Measurements from ENCODE around the gene OPRL1. TPM values are rescaled to one million over a fixed set of nuclear protein-coding genes. Genes with fewer than 3 reads are reported as not detected.

The OPRL1 gene
- polyA plus RNA-seq, 1 of the 3 experiments (the other 2 are of a cell fraction): 1.8 TPM

DNA sequence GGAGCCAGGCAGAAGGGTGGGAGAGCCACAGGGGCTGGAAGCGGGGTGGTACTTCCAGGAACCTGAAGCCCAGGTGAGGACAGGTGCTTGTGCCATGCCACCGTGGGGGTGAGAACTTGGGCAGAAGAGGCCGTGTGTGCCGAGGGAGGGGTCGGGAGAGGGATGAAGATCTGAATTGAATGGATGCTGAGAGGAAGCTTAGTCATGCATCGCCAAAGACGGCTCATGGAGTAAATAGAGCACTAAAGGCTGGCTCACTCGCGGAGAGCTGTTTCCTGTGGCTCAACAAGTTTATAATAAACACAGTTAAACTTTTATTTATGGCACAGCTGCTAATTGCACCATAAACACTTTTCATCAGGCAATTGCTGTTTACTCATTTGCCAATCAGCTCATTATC, 62.7 kb downstream of the OPRL1 start:
- no peaks in the 10 kb centered on the region for H4K20me1 ChIP-seq (ENCODE audit: insufficient read depth)
- DNase-seq: peak; percentile 8
- POLR2A ChIA-PET: interaction anchor here (0.6 to 1.4 kb wide), 2 partner anchors 22 to 146 kb away, joined by 3 read pairs; partner anchors contain the start of gene MYT1
- WGBS (ENCODE audit: low lambda C conversion rate): 51% methylated on average over 9 of the region's 9 CpGs
- CTCF ChIA-PET: interaction anchor here (1.5 kb wide), 1 partner anchor 41 kb away, joined by 3 read pairs; no protein-coding TSS in a partner anchor
- H3K79me2 ChIP-seq (ENCODE audit: insufficient read depth): no peaks in the 10 kb centered on the region
- H2AFZ ChIP-seq (ENCODE audit: low read depth): no peak overlapping the region
- H3K27me3 ChIP-seq (ENCODE audit: insufficient read depth): no peaks in the 10 kb centered on the region
- no peak overlapping the region for H3K9ac ChIP-seq
- no peaks in the 10 kb centered on the region for H3K9me3 ChIP-seq
- no peak overlapping the region for H3K4me3 ChIP-seq (ENCODE audit: low read depth in 2 of 2, low read length in 1 of 2)
- H3K4me2 ChIP-seq: no peak overlapping the region
- no peaks in the 10 kb centered on the region for H3K9me2 ChIP-seq
- no peaks in the 10 kb centered on the region for H3F3A ChIP-seq (replicated peaks; ENCODE audit: insufficient read depth)
- peaks cover 0 to 20% of the 10 kb centered on the region in 2 experiments; a peak in 1 of 4 replicates for H3K4me1 ChIP-seq (ENCODE audit: control insufficient read depth in 1 of 2, insufficient read depth in 2 of 2, low read depth in 1 of 2, low read length in 1 of 2)
- no peaks in the 10 kb centered on the region for H3K36me3 ChIP-seq (replicated peaks in 1 of 2; ENCODE audit: control insufficient read depth in 1 of 2, insufficient read depth in 2 of 2, low read length in 1 of 2)
- TF ChIP-seq, protein P1, sequence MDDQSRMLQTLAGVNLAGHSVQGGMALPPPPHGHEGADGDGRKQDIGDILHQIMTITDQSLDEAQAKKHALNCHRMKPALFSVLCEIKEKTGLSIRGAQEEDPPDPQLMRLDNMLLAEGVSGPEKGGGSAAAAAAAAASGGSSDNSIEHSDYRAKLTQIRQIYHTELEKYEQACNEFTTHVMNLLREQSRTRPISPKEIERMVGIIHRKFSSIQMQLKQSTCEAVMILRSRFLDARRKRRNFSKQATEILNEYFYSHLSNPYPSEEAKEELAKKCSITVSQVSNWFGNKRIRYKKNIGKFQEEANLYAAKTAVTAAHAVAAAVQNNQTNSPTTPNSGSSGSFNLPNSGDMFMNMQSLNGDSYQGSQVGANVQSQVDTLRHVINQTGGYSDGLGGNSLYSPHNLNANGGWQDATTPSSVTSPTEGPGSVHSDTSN (IDR thresholded peaks at IDR 0.05): no peak
- TF ChIP-seq RCOR1 (IDR thresholded peaks at IDR 0.05; ENCODE audit: low read length) (no peak), SIN3A (IDR thresholded peaks at IDR 0.05; ENCODE audit: borderline replicate concordance, low read depth, low read length) (no peak), JUND (IDR thresholded peaks at IDR 0.05) (no peak), NRF1 (IDR thresholded peaks at IDR 0.05; ENCODE audit: low read depth, low read length) (no peak), ELF1 (IDR thresholded peaks at IDR 0.05) (no peak), YY1 (IDR thresholded peaks at IDR 0.05; ENCODE audit: low read depth) (no peak)
- no peak overlapping the region for H3K27ac ChIP-seq (ENCODE audit: low read depth in 2 of 2, low read length in 1 of 2)

DNA sequence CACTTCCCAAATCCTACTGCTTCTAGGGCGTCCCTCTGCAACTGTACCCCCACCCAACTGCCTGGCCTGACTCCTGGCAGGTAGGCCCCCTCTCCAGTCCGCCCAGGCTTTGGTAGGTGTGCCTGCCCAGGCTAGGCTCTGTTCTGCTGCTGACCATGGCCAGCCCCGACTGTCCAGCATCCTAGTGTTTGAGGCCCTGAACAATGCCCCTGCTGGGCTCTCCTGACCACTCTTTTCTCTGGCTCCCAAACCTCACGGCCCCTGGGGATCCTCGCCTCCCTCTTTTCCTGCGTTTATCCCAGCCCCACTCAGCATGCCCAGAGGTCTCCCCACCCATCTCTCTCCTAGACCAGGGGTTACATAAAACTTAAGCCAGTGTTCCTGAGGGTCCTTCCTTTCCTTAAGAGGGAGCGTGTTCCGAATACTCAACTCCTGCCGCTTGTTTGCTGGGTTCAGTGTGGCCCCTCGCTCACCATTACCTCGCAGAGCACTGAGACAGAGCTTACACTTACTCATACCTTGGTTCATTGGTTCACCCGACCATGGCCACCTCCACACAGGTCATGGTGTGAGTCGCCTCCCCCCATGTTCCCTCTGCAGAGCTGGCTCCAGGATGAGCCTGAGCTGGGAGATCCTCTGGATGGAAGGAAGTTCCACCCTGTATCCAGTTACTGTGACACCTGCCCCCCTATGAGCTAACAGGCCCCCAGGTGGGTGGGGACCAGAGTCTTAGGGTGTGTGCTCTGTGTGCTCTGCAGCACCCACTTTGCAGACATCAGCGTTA, 63.3 kb downstream of the OPRL1 start:
- no peaks in the 10 kb centered on the region for H3K36me3 ChIP-seq (replicated peaks in 1 of 2; ENCODE audit: control insufficient read depth in 1 of 2, insufficient read depth in 2 of 2, low read length in 1 of 2)
- no peak overlapping the region for H3K4me3 ChIP-seq (ENCODE audit: low read depth in 2 of 2, low read length in 1 of 2)
- no peaks in the 10 kb centered on the region for H3F3A ChIP-seq (replicated peaks; ENCODE audit: insufficient read depth)
- no peaks in the 10 kb centered on the region for H3K79me2 ChIP-seq (ENCODE audit: insufficient read depth)
- CTCF ChIA-PET: interaction anchor here (1.5 kb wide), 1 partner anchor 42 kb away, joined by 3 read pairs; no protein-coding TSS in a partner anchor
- peak; percentile 10 for DNase-seq
- H3K9ac ChIP-seq: no peak overlapping the region
- no peak overlapping the region for H3K4me2 ChIP-seq
- WGBS (ENCODE audit: low lambda C conversion rate): 55% methylated on average over 14 of the region's 14 CpGs
- H3K27me3 ChIP-seq (ENCODE audit: insufficient read depth): no peaks in the 10 kb centered on the region
- no peak overlapping the region for H2AFZ ChIP-seq (ENCODE audit: low read depth)
- H3K9me3 ChIP-seq: no peaks in the 10 kb centered on the region
- no peak overlapping the region for H3K27ac ChIP-seq (ENCODE audit: low read depth in 2 of 2, low read length in 1 of 2)
- H3K4me1 ChIP-seq (ENCODE audit: control insufficient read depth in 1 of 2, insufficient read depth in 2 of 2, low read depth in 1 of 2, low read length in 1 of 2): peaks cover 0 to 22% of the 10 kb centered on the region in 2 experiments; a peak in 1 of 4 replicates
- H3K9me2 ChIP-seq: no peaks in the 10 kb centered on the region
- no peaks in the 10 kb centered on the region for H4K20me1 ChIP-seq (ENCODE audit: insufficient read depth)
- POLR2A ChIA-PET: interaction anchor here (0.6 to 1.4 kb wide), 2 partner anchors 21 to 146 kb away, joined by 3 read pairs; partner anchors contain the start of gene MYT1
- TF ChIP-seq, protein P2, sequence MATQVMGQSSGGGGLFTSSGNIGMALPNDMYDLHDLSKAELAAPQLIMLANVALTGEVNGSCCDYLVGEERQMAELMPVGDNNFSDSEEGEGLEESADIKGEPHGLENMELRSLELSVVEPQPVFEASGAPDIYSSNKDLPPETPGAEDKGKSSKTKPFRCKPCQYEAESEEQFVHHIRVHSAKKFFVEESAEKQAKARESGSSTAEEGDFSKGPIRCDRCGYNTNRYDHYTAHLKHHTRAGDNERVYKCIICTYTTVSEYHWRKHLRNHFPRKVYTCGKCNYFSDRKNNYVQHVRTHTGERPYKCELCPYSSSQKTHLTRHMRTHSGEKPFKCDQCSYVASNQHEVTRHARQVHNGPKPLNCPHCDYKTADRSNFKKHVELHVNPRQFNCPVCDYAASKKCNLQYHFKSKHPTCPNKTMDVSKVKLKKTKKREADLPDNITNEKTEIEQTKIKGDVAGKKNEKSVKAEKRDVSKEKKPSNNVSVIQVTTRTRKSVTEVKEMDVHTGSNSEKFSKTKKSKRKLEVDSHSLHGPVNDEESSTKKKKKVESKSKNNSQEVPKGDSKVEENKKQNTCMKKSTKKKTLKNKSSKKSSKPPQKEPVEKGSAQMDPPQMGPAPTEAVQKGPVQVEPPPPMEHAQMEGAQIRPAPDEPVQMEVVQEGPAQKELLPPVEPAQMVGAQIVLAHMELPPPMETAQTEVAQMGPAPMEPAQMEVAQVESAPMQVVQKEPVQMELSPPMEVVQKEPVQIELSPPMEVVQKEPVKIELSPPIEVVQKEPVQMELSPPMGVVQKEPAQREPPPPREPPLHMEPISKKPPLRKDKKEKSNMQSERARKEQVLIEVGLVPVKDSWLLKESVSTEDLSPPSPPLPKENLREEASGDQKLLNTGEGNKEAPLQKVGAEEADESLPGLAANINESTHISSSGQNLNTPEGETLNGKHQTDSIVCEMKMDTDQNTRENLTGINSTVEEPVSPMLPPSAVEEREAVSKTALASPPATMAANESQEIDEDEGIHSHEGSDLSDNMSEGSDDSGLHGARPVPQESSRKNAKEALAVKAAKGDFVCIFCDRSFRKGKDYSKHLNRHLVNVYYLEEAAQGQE (IDR thresholded peaks at IDR 0.05; ENCODE audit: low read depth, low read length): no peak
- TF ChIP-seq, protein P3, sequence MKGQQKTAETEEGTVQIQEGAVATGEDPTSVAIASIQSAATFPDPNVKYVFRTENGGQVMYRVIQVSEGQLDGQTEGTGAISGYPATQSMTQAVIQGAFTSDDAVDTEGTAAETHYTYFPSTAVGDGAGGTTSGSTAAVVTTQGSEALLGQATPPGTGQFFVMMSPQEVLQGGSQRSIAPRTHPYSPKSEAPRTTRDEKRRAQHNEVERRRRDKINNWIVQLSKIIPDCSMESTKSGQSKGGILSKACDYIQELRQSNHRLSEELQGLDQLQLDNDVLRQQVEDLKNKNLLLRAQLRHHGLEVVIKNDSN (IDR thresholded peaks at IDR 0.05; ENCODE audit: borderline replicate concordance, low read depth): no peak
- TF ChIP-seq GABPA (IDR thresholded peaks at IDR 0.05; ENCODE audit: low read depth): no peak
- TF ChIP-seq JUND (IDR thresholded peaks at IDR 0.05): no peak
- TF ChIP-seq, protein P4, sequence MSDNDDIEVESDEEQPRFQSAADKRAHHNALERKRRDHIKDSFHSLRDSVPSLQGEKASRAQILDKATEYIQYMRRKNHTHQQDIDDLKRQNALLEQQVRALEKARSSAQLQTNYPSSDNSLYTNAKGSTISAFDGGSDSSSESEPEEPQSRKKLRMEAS (IDR thresholded peaks at IDR 0.05; ENCODE audit: low read depth): no peak
- TF ChIP-seq, protein P1 (IDR thresholded peaks at IDR 0.05): no peak
- no peak for TF ChIP-seq TEAD4 (IDR thresholded peaks at IDR 0.05; ENCODE audit: borderline replicate concordance, insufficient read depth)
- TF ChIP-seq, protein P5, sequence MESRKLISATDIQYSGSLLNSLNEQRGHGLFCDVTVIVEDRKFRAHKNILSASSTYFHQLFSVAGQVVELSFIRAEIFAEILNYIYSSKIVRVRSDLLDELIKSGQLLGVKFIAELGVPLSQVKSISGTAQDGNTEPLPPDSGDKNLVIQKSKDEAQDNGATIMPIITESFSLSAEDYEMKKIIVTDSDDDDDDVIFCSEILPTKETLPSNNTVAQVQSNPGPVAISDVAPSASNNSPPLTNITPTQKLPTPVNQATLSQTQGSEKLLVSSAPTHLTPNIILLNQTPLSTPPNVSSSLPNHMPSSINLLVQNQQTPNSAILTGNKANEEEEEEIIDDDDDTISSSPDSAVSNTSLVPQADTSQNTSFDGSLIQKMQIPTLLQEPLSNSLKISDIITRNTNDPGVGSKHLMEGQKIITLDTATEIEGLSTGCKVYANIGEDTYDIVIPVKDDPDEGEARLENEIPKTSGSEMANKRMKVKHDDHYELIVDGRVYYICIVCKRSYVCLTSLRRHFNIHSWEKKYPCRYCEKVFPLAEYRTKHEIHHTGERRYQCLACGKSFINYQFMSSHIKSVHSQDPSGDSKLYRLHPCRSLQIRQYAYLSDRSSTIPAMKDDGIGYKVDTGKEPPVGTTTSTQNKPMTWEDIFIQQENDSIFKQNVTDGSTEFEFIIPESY (IDR thresholded peaks at IDR 0.05; ENCODE audit: borderline replicate concordance, low read depth): no peak
- no peak for TF ChIP-seq YY1 (IDR thresholded peaks at IDR 0.05; ENCODE audit: low read depth)
- TF ChIP-seq EP300 (IDR thresholded peaks at IDR 0.05; ENCODE audit: borderline replicate concordance in 1 of 2, low read depth in 1 of 2, low read length in 1 of 2): no peak
- no peak for TF ChIP-seq FOXJ3 (CRISPR knock-in tag; IDR thresholded peaks at IDR 0.05)
- no peak for TF ChIP-seq TAF1 (IDR thresholded peaks at IDR 0.05; ENCODE audit: borderline replicate concordance, low read depth, low read length)
- no peak for TF ChIP-seq RAD21 (IDR thresholded peaks at IDR 0.05; ENCODE audit: low read length)
